NCI-H1694 (cell line): ENCODE data around the gene TNK2.
"Not testable (repeated sequence)": the region's sequence is repeated elsewhere in the genome, so short reads cannot be mapped to it uniquely, and the experiment has no call there.

ENCODE experiments used
- DNase-seq: peaks from one replicate; lab custom pipeline; 2025; lab: John Stamatoyannopoulos, UW

TNK2 gene

DNA sequence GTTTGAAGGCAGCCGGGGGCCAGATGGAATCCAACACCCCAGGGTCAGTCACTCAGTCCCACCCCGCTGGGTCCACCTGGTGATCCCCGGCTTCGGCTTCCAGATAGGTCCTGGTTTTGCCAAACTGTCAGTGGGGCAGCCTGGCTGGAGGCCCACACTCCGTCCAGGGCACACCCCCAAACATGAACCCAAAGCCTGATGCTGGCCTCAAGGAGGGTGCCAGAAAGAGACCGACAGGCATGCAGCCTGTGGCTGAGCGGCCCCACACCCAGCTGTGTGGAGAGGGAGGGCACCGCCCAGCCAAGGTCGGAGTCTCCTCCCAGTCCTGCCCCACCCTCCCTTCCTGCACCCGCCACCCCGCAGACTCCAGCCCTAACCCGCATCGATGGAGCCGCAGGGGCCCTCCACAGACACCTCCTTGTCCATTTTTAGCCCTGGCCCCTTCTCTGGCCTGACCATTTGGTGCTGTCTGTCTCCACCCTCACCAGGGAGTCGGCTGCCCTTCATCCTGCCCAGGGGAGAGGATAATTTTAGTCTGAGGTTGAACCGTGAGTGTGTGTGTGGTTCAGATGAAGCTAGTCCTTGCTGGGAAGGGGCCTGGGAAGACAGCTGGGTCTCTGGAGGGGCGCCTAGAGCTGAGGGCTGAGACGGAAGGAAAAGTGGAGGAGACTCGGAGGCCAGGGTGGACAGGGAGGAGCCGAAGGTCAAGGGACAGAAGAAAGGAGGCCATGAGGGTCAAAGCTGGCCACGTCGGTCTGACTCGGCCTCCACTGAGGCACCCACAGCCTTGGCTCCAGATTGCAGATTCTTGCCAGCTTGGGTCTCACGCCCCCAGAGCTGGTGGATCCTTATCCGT, 23.1 kb downstream of the TNK2 start:
- no peak for DNase-seq

GRCh38 chr3:195884691-195885035, 23.7 kb downstream of the TNK2 start:
- no peak for DNase-seq

DNA sequence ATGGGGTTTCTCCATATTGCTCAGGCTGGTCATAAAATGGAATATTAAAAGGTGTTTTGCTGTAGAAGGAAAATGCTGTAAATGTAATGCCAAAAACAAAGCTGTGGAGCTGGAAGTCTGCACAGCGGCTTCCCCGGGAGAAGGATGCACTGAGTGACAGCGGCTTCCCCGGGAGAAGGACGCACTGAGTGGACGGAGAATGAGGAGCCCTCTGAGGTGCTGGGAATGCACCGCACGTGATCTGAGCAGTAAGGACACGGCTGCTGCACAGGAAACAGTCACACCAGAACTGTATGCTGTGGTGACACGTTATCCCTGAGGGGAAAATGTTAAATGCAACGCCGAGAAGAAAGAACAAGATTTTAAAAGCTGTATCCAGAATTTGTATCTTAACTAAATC, 24.6 kb downstream of the TNK2 start:
- DNase-seq, result no peak

DNA sequence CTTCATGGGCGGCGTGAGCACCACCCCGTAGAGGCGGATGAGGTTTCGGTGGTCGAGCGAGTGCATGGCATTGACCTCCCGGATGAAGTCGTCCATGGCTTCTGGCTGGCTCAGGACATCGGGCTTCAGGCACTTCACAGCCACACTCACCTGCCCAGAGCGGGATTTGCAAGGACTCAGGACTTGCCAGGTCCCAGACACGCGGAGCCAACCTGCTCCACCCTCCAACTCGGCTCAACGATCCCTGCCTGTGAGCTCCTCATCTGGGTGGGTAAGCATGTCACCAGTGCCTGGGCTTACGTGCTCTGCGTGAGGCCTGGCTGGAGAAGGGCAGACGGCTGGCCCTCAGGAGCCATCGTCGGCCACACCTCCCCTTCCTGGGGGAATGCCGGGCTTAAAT, 25.2 kb downstream of the TNK2 start:
- no peak for DNase-seq

- no peak for DNase-seq
Observed at GRCh38 chr3:195882002-195882441, 26.3 kb downstream of the TNK2 start.

DNA sequence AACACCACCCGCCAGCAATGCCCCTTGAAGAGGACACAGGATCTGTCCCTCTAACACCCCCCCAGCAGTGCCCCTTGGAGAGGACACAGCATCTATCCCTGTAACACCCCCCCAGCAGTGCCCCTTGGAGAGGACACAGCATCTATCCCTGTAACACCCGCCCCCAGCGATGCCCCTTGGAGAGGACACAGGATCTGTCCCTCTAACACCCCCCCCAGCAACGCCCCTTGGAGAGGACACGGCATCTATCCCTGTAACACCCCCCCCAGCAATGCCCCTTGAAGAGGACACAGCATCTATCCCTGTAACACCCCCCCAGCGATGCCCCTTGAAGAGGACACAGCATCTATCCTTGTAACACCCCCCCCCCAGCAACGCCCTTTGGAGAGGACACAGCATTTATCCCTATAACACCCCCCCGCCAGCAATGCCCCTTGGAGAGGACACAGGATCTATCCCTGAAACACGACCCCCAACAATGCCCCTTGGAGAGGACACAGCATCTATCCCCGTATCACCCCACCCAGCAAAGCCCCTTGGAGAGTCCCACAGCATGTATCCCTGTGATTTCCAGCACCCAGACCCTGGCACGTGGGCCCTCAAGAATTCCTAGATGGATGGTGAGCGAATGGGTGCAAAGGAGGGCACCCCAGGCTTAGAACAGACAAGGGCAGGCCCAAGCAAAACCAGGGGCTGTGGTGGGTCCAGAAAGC, 26.9 kb downstream of the TNK2 start:
- no peak for DNase-seq

DNA sequence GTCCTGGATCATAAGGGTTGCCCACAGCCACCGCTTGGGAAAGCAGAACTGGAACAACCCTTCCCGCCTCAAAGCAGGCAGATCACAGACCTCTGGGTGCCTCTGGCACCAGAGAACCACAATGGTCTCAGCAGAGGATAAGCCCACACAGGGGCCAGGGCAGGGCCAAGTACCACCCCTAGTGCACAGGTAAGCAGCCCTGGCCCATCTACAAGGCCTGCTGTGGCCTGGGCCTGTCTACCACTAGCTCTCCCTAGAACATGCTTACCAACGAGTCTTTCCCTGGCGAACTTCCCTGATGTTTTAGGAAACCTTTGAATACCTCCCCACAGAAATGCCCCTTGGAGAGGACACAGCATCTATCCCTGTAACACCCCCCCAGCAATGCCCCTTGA, 28.3 kb downstream of the TNK2 start:
- DNase-seq, result no peak

- no peak for DNase-seq
Observed at GRCh38 chr3:195879416-195880036, 28.8 kb downstream of the TNK2 start.

DNA sequence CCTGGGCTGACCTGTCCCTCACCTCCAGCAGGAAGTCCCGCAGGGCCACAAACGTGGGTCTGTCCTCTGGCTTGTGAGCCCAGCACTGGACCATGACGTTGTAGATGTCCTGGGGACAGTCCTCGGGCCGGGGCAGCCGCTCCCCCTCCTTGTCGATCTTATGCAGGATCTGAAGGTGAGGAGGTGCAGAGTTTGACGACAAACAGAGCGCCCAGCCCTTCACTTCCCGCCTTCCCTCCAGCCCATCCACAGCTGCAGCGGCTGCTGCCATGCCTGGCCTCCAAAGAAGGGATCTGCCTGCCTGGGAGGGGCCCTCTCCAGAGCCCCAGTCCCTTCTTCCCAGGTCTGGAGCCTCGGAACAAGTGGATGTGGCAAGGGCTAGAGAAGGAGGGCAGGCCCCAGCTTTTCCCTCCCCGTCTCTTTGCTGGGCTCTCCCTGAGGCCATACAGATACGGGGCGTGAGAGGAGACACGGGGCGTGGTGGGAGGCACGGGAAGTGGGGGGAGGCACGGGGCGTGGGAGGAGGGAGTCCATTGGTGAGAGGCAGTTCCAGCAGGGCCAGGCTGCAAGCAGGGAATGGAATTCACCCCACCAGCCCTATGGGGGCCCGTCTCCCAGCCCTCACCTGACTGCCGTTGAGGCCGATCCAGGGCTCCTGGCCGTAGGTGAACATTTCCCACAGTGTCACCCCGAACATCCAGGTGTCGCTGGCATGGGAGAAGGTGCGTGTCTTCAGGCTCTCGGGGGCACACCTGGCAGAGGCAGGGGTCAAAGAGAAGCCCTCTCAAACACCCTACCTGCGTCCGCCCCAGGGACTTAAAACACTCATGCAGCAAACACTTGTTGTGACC, 29.7 kb downstream of the TNK2 start:
- no peak for DNase-seq

DNA sequence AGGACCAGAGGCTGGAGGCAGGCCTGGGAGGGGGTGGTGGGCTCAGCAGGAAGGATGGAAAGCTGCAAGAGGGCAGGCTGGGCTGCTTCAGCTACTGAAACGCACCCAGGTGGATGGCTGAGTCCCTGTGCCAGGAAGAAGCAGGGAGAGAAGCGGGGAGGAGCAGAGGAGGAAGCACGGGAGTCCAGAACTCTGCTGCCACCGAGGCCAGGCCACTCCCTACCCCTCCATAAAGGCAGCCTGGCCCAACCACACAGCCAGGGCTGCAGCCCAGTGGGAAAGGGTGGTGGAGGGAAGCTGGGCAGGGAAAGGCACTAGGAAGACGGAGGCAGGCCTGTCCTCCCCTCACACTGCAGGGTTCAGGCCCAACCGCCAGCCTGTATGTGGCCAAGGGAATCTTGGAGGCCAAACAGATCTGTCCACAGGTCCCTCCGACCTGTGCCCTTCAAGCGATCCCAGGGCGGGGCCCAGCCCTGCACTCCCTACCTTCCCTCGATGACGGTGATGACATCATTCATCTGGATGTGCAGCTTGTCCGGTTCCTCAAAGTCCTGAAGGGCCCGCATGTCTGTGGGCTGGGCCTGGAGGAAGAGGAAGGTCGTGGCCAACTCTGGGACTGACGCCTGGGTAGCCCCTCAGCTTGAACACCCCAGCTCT, 30.5 kb downstream of the TNK2 start:
- no peak for DNase-seq

DNA sequence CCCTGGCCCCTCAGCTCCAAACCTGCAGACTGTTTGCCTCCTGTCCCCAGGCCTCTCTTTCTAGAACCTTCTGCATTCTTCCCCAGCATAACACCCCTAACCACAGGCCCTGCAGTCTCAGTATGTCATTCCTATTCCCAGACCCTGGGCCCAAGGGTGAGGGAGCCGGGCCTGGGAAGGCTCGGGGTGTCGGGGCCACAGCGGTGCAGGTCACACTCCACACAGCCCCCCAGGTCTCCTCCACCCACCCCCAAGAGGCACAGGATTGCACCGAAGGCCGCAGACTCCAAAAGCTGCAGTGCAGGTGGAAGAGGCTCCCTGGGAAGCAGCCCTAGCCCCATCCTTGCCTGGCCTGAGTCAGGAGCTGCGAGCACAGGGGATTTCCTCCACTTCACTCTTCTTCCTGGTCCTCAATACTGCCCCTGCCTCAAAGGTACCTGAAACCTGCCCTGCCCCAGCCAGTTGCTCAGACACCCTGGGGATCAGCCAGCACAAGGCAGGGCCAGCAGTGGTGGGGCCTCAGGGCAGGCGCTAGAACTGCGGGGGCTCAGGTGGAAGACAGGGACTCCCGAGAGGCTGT, 31.1 kb downstream of the TNK2 start:
- no peak for DNase-seq

GRCh38 chr3:195876297-195877064, 31.9 kb downstream of the TNK2 start:
- no peak for DNase-seq

- no peak for DNase-seq
Observed at GRCh38 chr3:195875482-195876236, 32.7 kb downstream of the TNK2 start.

- DNase-seq, result no peak
Observed at GRCh38 chr3:195873971-195874370, 34.4 kb downstream of the TNK2 start.

DNA sequence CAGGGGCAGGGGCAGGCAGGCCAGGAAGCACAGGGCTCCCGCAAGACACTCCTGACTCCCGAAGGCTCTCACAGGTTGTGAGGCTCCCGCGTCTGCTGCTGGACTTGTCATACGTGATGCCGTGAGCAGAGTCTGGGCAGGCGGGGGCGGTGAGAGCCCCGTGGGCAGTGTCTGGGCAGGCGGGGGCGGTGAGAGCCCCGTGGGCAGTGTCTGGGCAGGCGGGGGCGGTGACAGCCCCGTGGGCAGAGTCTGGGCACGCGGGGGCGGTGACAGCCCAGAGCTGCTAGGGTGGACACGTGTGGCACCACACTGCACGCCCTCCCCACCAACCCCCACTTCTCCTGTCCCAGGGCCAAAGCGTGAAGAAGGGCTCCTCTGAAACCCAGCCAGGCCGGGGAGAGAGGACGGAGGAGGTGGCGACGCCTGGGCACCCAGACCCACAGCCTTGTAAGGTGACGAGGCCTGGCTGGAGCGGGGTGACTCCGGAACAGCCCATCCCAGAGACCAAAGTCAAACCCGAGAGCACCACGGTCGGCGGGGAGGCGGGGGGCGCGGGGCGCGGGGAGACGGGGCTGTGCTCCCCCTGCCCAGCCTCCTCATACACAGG, 35.0 kb downstream of the TNK2 start:
- no peak for DNase-seq

GRCh38 chr3:195872800-195873199, 35.6 kb downstream of the TNK2 start:
- DNase-seq, result no peak

GRCh38 chr3:195872097-195872496, 36.3 kb downstream of the TNK2 start:
- DNase-seq, result no peak

GRCh38 chr3:195871686-195872085, 36.7 kb downstream of the TNK2 start:
- DNase-seq, result not testable (repeated sequence)

DNA sequence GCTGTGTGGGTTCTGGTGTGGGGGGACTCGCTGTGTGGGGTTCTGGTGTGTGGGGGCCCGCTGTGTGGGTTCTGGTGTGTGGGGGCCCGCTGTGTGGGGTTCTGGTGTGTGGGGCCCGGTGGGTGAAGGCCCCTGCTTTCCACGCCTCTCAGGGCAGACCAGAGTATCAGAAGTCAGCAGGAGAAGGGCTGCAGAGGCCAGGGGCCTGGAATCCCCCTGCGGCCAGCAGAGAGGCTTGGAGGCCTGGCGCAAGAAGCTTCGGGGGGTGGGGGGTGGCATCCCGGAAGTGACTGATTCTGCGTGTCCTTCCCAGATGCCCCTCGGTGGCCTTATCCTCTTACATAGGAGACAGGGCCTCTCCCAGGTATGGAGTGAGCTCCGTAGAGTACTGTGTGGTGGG, 37.4 kb downstream of the TNK2 start:
- no peak for DNase-seq
